GM12878 (cell line): ENCODE measurements around the gene PHKB. TPM values are rescaled to one million over a fixed set of nuclear protein-coding genes. Genes with fewer than 3 reads are reported as not detected.

Experiments
- ATAC-seq: fragments of 200-7000 bp; cut with Tn5 transposase; 3 replicates; pipeline ENCODE4 v1.9.1; 2020; ENCODE audit warnings: mild to moderate bottlenecking, moderate library complexity
- BruUV-seq: library from RNA; stranded (reverse); fragments of 400-500 nt; replicated peaks from 2 replicates; lab custom pipeline; 2021; lab: Mats Ljungman, UMichigan
- CTCF ChIA-PET: fragments of 300-600 bp; sonication (Branson Sonifier 250); formaldehyde crosslinking; extraction: SDS; loops from one replicate; lab custom pipeline; 2021; ENCODE audit warnings: inconsistent platforms; lab: Yijun Ruan, JAX
- POLR2A ChIA-PET: fragments of 350-600 bp; formaldehyde crosslinking; extraction: SDS; loops from one replicate; lab custom pipeline; 2021; ENCODE audit warnings: inconsistent platforms; lab: Charles Lee
- RAD21 ChIA-PET: fragments of 300-600 bp; sonication (Branson Sonifier 250); formaldehyde crosslinking; loops from one replicate; lab custom pipeline; 2023; ENCODE audit warnings: antibody characterized with exemption; ENCODE audit not compliant: unreplicated experiment; lab: Charles Lee
- SMC1A ChIA-PET: fragments of 300-600 bp; sonication (Branson Sonifier 250); formaldehyde crosslinking; loops from one replicate; lab custom pipeline; 2023; ENCODE audit not compliant: unreplicated experiment, uncharacterized antibody; lab: Charles Lee
- DNase-seq: peaks from one replicate; pipeline ENCODE4 v3.0.0-alpha.2; 2011; ENCODE audit warnings: low read depth, low spot score
- FAIRE-seq: peaks from 3 replicates; lab custom pipeline; 2011; peaks lifted over from hg19 to GRCh38; lab: Jason Lieb, UNC
- H2AFZ ChIP-seq: 2 replicates; pipeline ENCODE4 v1.6.0; 2011; ENCODE audit warnings: low read depth, low read length, control low read depth; ENCODE audit not compliant: control insufficient read depth
- H3K27ac ChIP-seq: 2 replicates; pipeline ENCODE4 v1.5.1; 2011; ENCODE audit warnings: control low read depth; ENCODE audit not compliant: control insufficient read depth, insufficient read depth
- H3K27me3 ChIP-seq, 2 experiments: replicated peaks in 1 of 2; 2 replicates each; pipeline versions ENCODE4 v1.6.0 to v1.6.1; 2011; ENCODE audit warnings: low read length in 1 of 2; ENCODE audit not compliant: control insufficient read depth in 2 of 2, insufficient read depth in 2 of 2
- H3K36me3 ChIP-seq, 2 experiments: 2 replicates each; pipeline ENCODE4 v1.5.1; 2011; ENCODE audit warnings: low read length in 1 of 2; ENCODE audit not compliant: control insufficient read depth in 2 of 2, insufficient read depth in 2 of 2
- H3K4me1 ChIP-seq: 2 replicates; pipeline ENCODE4 v1.6.1; 2011; ENCODE audit warnings: mild to moderate bottlenecking, low read length, moderate library complexity, mixed read lengths; ENCODE audit not compliant: control insufficient read depth, insufficient read depth
- H3K4me2 ChIP-seq: 2 replicates; pipeline ENCODE4 v1.6.0; 2011; ENCODE audit warnings: control low read depth; ENCODE audit not compliant: control insufficient read depth, insufficient read depth
- H3K4me3 ChIP-seq: fragments of 200-600 bp; sonication (generic); 2 replicates; pipeline ENCODE4 v1.5.1; 2016
- H3K79me2 ChIP-seq: 2 replicates; pipeline ENCODE4 v1.6.0; 2011; ENCODE audit warnings: low read length; ENCODE audit not compliant: control insufficient read depth, insufficient read depth
- H3K9ac ChIP-seq: 2 replicates; pipeline ENCODE4 v1.8.0; 2011; ENCODE audit warnings: low read length, control low read depth, mixed read lengths; ENCODE audit not compliant: control insufficient read depth, insufficient read depth
- H3K9me3 ChIP-seq: replicated peaks from 3 replicates; pipeline ENCODE4 v1.5.1; 2011; ENCODE audit warnings: mild to moderate bottlenecking, low read length; ENCODE audit not compliant: control insufficient read depth, insufficient read depth
- H4K20me1 ChIP-seq: 2 replicates; pipeline ENCODE4 v1.6.0; 2011; ENCODE audit not compliant: control insufficient read depth, insufficient read depth
- CREB1 ChIP-seq: IDR thresholded peaks from 2 replicates; pipeline ENCODE4 v1.6.1; 2012; ENCODE audit warnings: low read depth, mild to moderate bottlenecking, inconsistent platforms
- E4F1 ChIP-seq: fragments of 450-650 bp; IDR thresholded peaks from 2 replicates; pipeline ENCODE4 v1.6.1; 2018; ENCODE audit warnings: borderline replicate concordance, mild to moderate bottlenecking; ENCODE audit not compliant: partially characterized antibody
- EP300 ChIP-seq, 2 experiments: fragments of 150-350 bp in 1 of 2; IDR thresholded peaks; 2 replicates each; pipeline ENCODE4 v1.6.1; 2011 to 2012; ENCODE audit warnings: low read depth in 2 of 2, low read length in 2 of 2, borderline replicate concordance in 1 of 2, improper control_type of control experiment in 1 of 2, inconsistent platforms in 1 of 2; ENCODE audit not compliant: control insufficient read depth in 1 of 2
- MXI1 ChIP-seq: fragments of 150-350 bp; IDR thresholded peaks from 2 replicates; pipeline ENCODE4 v1.6.1; 2011; ENCODE audit warnings: low read depth, mild to moderate bottlenecking, inconsistent platforms, low read length, improper control_type of control experiment
- MYC ChIP-seq: IDR thresholded peaks from 2 replicates; pipeline ENCODE4 v1.6.1; 2011; ENCODE audit warnings: mild to moderate bottlenecking, low read length, moderate library complexity, inconsistent platforms; ENCODE audit not compliant: insufficient read depth, insufficient replicate concordance, insufficient read length, severe bottlenecking
- NFYB ChIP-seq: IDR thresholded peaks from 2 replicates; pipeline ENCODE4 v1.6.1; 2011; ENCODE audit warnings: low read depth, mild to moderate bottlenecking, low read length, improper control_type of control experiment, moderate library complexity; ENCODE audit not compliant: insufficient read depth
- NR2C1 ChIP-seq: fragments of 450-650 bp; IDR thresholded peaks from 2 replicates; pipeline ENCODE4 v1.6.1; 2017; ENCODE audit warnings: antibody characterized with exemption, mild to moderate bottlenecking, moderate library complexity
- NR2F1 ChIP-seq: fragments of 450-650 bp; conservative IDR thresholded peaks from 2 replicates; pipeline ENCODE4 v1.6.1; 2017; ENCODE audit warnings: mild to moderate bottlenecking
- PKNOX1 ChIP-seq: fragments of 450-650 bp; IDR thresholded peaks from 2 replicates; pipeline ENCODE4 v1.6.1; 2016; ENCODE audit warnings: mild to moderate bottlenecking
- RFX5 ChIP-seq: IDR thresholded peaks from 2 replicates; pipeline ENCODE4 v1.6.1; 2011; ENCODE audit warnings: low read depth, low read length, improper control_type of control experiment
- SKIL ChIP-seq: fragments of 450-650 bp; IDR thresholded peaks from 2 replicates; pipeline ENCODE4 v1.6.1; 2017; ENCODE audit warnings: mild to moderate bottlenecking, low read depth, inconsistent platforms; ENCODE audit not compliant: poor library complexity, severe bottlenecking
- SMC3 ChIP-seq: IDR thresholded peaks from 2 replicates; pipeline ENCODE4 v1.6.1; 2011; ENCODE audit warnings: low read length, improper control_type of control experiment, borderline replicate concordance
- ZBTB4 ChIP-seq: fragments of 450-650 bp; formaldehyde crosslinking; IDR thresholded peaks from 2 replicates; pipeline ENCODE4 v1.4.0; 2022; ENCODE audit warnings: mild to moderate bottlenecking, moderate library complexity
- ZNF274 ChIP-seq: IDR thresholded peaks from one replicate; pipeline ENCODE4 v1.8.0; 2011; ENCODE audit not compliant: insufficient read length, insufficient read depth
- WGBS: methylation state at CpG from one replicate; pipeline ENCODE4 v1.1.6; 2016; ENCODE audit warnings: low lambda C conversion rate; ENCODE audit not compliant: insufficient replicate concordance, insufficient coverage; ENCODE audit errors: missing lambda C conversion rate; 5-methylcytosine and 5-hydroxymethylcytosine counted together
- in situ Hi-C: fragments of 300-500 bp; cut with MboI; formaldehyde crosslinking; loops from 9 replicates; pipeline ENCODE4 v1.14.3; 2018; ENCODE audit warnings: mixed read lengths
- intact Hi-C: fragments of 100-400 bp; cut with micrococcal nuclease; formaldehyde crosslinking; loops from one replicate; pipeline ENCODE4 v1.14.2; 2022; ENCODE audit not compliant: unreplicated experiment
- polyA plus RNA-seq, 11 experiments: library from polyadenylated mRNA; depleted of rRNA in 4 of 11; unstranded in 6 of 11; stranded (reverse) in 5 of 11; fragments of >200 nt; fragmentation: Nextera tagmentation in 4 of 11; fragmentation: Illumina TruSeq in 1 of 11; extraction: Ambion mirVana in 4 of 11; extraction: Trizol in 1 of 11; gene quantifications; 1 replicate in 1 of 11; 2 replicates in 10 of 11; pipeline versions ENCODE4 v1.2.1 to v1.2.3, GENCODE V29; 2011 to 2016; ENCODE audit warnings: inconsistent platforms in 2 of 11, missing spikeins in 2 of 11, low read depth in 1 of 11
- total RNA-seq, 4 experiments: library from RNA; depleted of rRNA in 3 of 4; stranded (reverse); fragments of >200 nt in 3 of 4; fragmentation: Illumina TruSeq in 1 of 4; extraction: Trizol in 1 of 4; gene quantifications; 2 replicates each; pipeline versions ENCODE4 v1.2.1 to v1.2.3, GENCODE V29; 2013 to 2021

The PHKB gene
- total and polyA plus RNA-seq, 10 of the 15 experiments (the other 5 are each of a cell fraction or from before 2014, with no cell fraction given) = 14.2 to 65.6 (median 37.0) TPM

- TF ChIP-seq ZNF274 (no peak), RFX5 (no peak), MXI1 (no peak), MYC (no peak), PKNOX1 (no peak), ZBTB4 (no peak), SMC3 (no peak), NFYB (no peak), NR2F1 (no peak), NR2C1 (no peak), CREB1 (no peak), E4F1 (no peak), SKIL (no peak), EP300 (IDR thresholded peaks at IDR 0.05; ENCODE audit: borderline replicate concordance in 1 of 2, control insufficient read depth in 1 of 2, low read depth in 2 of 2, low read length in 2 of 2) (no peak)
- H3K27me3 ChIP-seq = no peaks in the 10 kb centered on the region
- RAD21 ChIA-PET = interaction anchor here (1.1 kb wide), 1 partner anchor 44 kb away, joined by 3 read pairs; no protein-coding TSS in a partner anchor
- intact Hi-C loops = no loop called here
- H3K9me3 ChIP-seq = no peaks in the 10 kb centered on the region
- H3K27ac ChIP-seq = no peak overlapping the region
- ATAC-seq (no peak), DNase-seq (no peak), FAIRE-seq (no peak)
- no peak overlapping the region for H3K4me3 ChIP-seq
- BruUV-seq = no TSS peak
- CTCF ChIA-PET = no interaction called here
- H3K36me3 ChIP-seq = peaks cover 0 to 3% of the 10 kb centered on the region in 2 experiments; a peak in 1 of 4 replicates
- H3K4me2 ChIP-seq = no peak overlapping the region
- 84% methylated on average over 2 of the region's 2 CpGs for WGBS
- in situ Hi-C loops = no loop called here
- H3K79me2 ChIP-seq = no peaks in the 10 kb centered on the region
- no peak overlapping the region for H3K9ac ChIP-seq
- no peaks in the 10 kb centered on the region for H4K20me1 ChIP-seq
- SMC1A ChIA-PET = interaction anchor here (0.9 kb wide), 1 partner anchor 106 kb away, joined by 3 read pairs; no protein-coding TSS in a partner anchor
- H2AFZ ChIP-seq = no peak overlapping the region
- H3K4me1 ChIP-seq = no peaks in the 10 kb centered on the region
- POLR2A ChIA-PET = no interaction called here
Measured at GRCh38 chr16:47644166-47644565, 183.0 kb downstream of the PHKB start.
